ENCODE results near the gene CEACAM7.
"Not testable (repeated sequence)": the region's sequence is repeated elsewhere in the genome, so short reads cannot be mapped to it uniquely, and the experiment has no call there.

Gene CEACAM7

GRCh38 chr19:41670755-41671154, 17.3 kb downstream of the CEACAM7 start:
- ATAC-seq (ENCODE audit: insufficient read depth, low read depth) (no peak), DNase-seq (no peak)
- no peaks in the 10 kb centered on the region for H3K36me3 ChIP-seq (ENCODE audit: insufficient read depth, low read length)
- no peak overlapping the region for H3K4me2 ChIP-seq (ENCODE audit: insufficient read depth, low read length)
- H2AFZ ChIP-seq (ENCODE audit: low read depth, low read length): no peak overlapping the region
- no peaks in the 10 kb centered on the region for H3K79me2 ChIP-seq (ENCODE audit: insufficient read depth, low read length)
- no peak overlapping the region for H3K27ac ChIP-seq (ENCODE audit: low read length)
- H3K9me3 ChIP-seq (ENCODE audit: insufficient read depth, low read length, severe bottlenecking): peaks cover 6% of the 10 kb centered on the region
- H3K4me1 ChIP-seq (ENCODE audit: insufficient read depth, low read length): no peaks in the 10 kb centered on the region
- TF ChIP-seq EZH2 (IDR thresholded peaks at IDR 0.05; ENCODE audit: borderline replicate concordance, low read depth, low read length, severe bottlenecking): no peak
- no peak for TF ChIP-seq CTCF (IDR thresholded peaks at IDR 0.05; ENCODE audit: borderline replicate concordance, extremely low read depth, low read length, poor library complexity, severe bottlenecking)
- no peak overlapping the region for H3K9ac ChIP-seq (ENCODE audit: low read depth, low read length)
- no peak overlapping the region for H3K4me3 ChIP-seq (ENCODE audit: low read depth in 1 of 2, low read length in 2 of 2)
- no peaks in the 10 kb centered on the region for H4K20me1 ChIP-seq (ENCODE audit: insufficient read depth, low read length)
- H3K27me3 ChIP-seq (ENCODE audit: insufficient read depth, low read length, poor library complexity): peaks cover 3% of the 10 kb centered on the region

- ATAC-seq (ENCODE audit: insufficient read depth, low read depth): no peak
- Histone ChIP-seq H3K27me3 (ENCODE audit: insufficient read depth, low read length, poor library complexity) (peaks cover 3% of the 10 kb centered on the region), H3K27ac (ENCODE audit: low read length) (no peak overlapping the region), H3K4me3 (ENCODE audit: low read depth in 1 of 2, low read length in 2 of 2) (no peak overlapping the region), H3K4me2 (ENCODE audit: insufficient read depth, low read length) (no peak overlapping the region), H3K36me3 (ENCODE audit: insufficient read depth, low read length) (no peaks in the 10 kb centered on the region), H3K79me2 (ENCODE audit: insufficient read depth, low read length) (no peaks in the 10 kb centered on the region), H2AFZ (ENCODE audit: low read depth, low read length) (no peak overlapping the region), H4K20me1 (ENCODE audit: insufficient read depth, low read length) (no peaks in the 10 kb centered on the region), H3K9ac (ENCODE audit: low read depth, low read length) (no peak overlapping the region), H3K9me3 (ENCODE audit: insufficient read depth, low read length, severe bottlenecking) (peaks cover 8% of the 10 kb centered on the region), H3K4me1 (ENCODE audit: insufficient read depth, low read length) (no peaks in the 10 kb centered on the region)
- TF ChIP-seq EZH2 (IDR thresholded peaks at IDR 0.05; ENCODE audit: borderline replicate concordance, low read depth, low read length, severe bottlenecking): no peak
- no peak for TF ChIP-seq CTCF (IDR thresholded peaks at IDR 0.05; ENCODE audit: borderline replicate concordance, extremely low read depth, low read length, poor library complexity, severe bottlenecking)
- DNase-seq: no peak
Measured at GRCh38 chr19:41668315-41668714, 19.8 kb downstream of the CEACAM7 start.

GRCh38 chr19:41666075-41666474, 22.0 kb downstream of the CEACAM7 start:
- H3K79me2 ChIP-seq (ENCODE audit: insufficient read depth, low read length): no peaks in the 10 kb centered on the region
- no peak overlapping the region for H3K27ac ChIP-seq (ENCODE audit: low read length)
- peaks cover 8% of the 10 kb centered on the region for H3K9me3 ChIP-seq (ENCODE audit: insufficient read depth, low read length, severe bottlenecking)
- H3K4me3 ChIP-seq (ENCODE audit: low read depth in 1 of 2, low read length in 2 of 2): no peak overlapping the region
- H3K4me2 ChIP-seq (ENCODE audit: insufficient read depth, low read length): no peak overlapping the region
- DNase-seq (no peak), ATAC-seq (ENCODE audit: insufficient read depth, low read depth) (no peak)
- H3K27me3 ChIP-seq (ENCODE audit: insufficient read depth, low read length, poor library complexity): no peaks in the 10 kb centered on the region
- no peak for TF ChIP-seq EZH2 (IDR thresholded peaks at IDR 0.05; ENCODE audit: borderline replicate concordance, low read depth, low read length, severe bottlenecking)
- TF ChIP-seq CTCF (IDR thresholded peaks at IDR 0.05; ENCODE audit: borderline replicate concordance, extremely low read depth, low read length, poor library complexity, severe bottlenecking): no peak
- no peaks in the 10 kb centered on the region for H4K20me1 ChIP-seq (ENCODE audit: insufficient read depth, low read length)
- no peaks in the 10 kb centered on the region for H3K4me1 ChIP-seq (ENCODE audit: insufficient read depth, low read length)
- no peaks in the 10 kb centered on the region for H3K36me3 ChIP-seq (ENCODE audit: insufficient read depth, low read length)
- H2AFZ ChIP-seq (ENCODE audit: low read depth, low read length): no peak overlapping the region
- no peak overlapping the region for H3K9ac ChIP-seq (ENCODE audit: low read depth, low read length)

- Histone ChIP-seq H3K36me3 (ENCODE audit: insufficient read depth, low read length) (no peaks in the 10 kb centered on the region), H2AFZ (ENCODE audit: low read depth, low read length) (no peak overlapping the region), H3K27me3 (ENCODE audit: insufficient read depth, low read length, poor library complexity) (no peaks in the 10 kb centered on the region), H3K79me2 (ENCODE audit: insufficient read depth, low read length) (no peaks in the 10 kb centered on the region), H3K27ac (ENCODE audit: low read length) (no peak overlapping the region), H4K20me1 (ENCODE audit: insufficient read depth, low read length) (no peaks in the 10 kb centered on the region), H3K9ac (ENCODE audit: low read depth, low read length) (no peak overlapping the region), H3K4me2 (ENCODE audit: insufficient read depth, low read length) (no peak overlapping the region), H3K4me1 (ENCODE audit: insufficient read depth, low read length) (no peaks in the 10 kb centered on the region), H3K9me3 (ENCODE audit: insufficient read depth, low read length, severe bottlenecking) (no peaks in the 10 kb centered on the region), H3K4me3 (ENCODE audit: low read depth in 1 of 2, low read length in 2 of 2) (no peak overlapping the region)
- no peak for DNase-seq
- no peak for ATAC-seq (ENCODE audit: insufficient read depth, low read depth)
- TF ChIP-seq EZH2 (IDR thresholded peaks at IDR 0.05; ENCODE audit: borderline replicate concordance, low read depth, low read length, severe bottlenecking) (no peak), CTCF (IDR thresholded peaks at IDR 0.05; ENCODE audit: borderline replicate concordance, extremely low read depth, low read length, poor library complexity, severe bottlenecking) (no peak)
Measured at GRCh38 chr19:41657157-41657556, 30.9 kb downstream of the CEACAM7 start.

- H3K9ac ChIP-seq (ENCODE audit: low read depth, low read length); H3K4me2 ChIP-seq (ENCODE audit: insufficient read depth, low read length): not testable (repeated sequence)
Measured at GRCh38 chr19:41656756-41657155, 31.3 kb downstream of the CEACAM7 start.

More at GRCh38 chr19:41656756-41657155, 31.3 kb downstream of the CEACAM7 start:
- not testable (repeated sequence) for H3K36me3 ChIP-seq (ENCODE audit: insufficient read depth, low read length); H3K4me1 ChIP-seq (ENCODE audit: insufficient read depth, low read length); ATAC-seq (ENCODE audit: insufficient read depth, low read depth); H3K27ac ChIP-seq (ENCODE audit: low read length); H3K27me3 ChIP-seq (ENCODE audit: insufficient read depth, low read length, poor library complexity); H4K20me1 ChIP-seq (ENCODE audit: insufficient read depth, low read length); H3K9me3 ChIP-seq (ENCODE audit: insufficient read depth, low read length, severe bottlenecking); H3K4me3 ChIP-seq (ENCODE audit: low read depth in 1 of 2, low read length in 2 of 2); DNase-seq; H3K79me2 ChIP-seq (ENCODE audit: insufficient read depth, low read length); H2AFZ ChIP-seq (ENCODE audit: low read depth, low read length)

Data from DND-41 (cell line).